ENCODE measurements around the gene VLDLR. TPM values are rescaled to one million over a fixed set of nuclear protein-coding genes. Genes with fewer than 3 reads are reported as not detected.
A peak's percentile ranks its signal among the peaks of the same experiment; 100 is the strongest.

VLDLR gene
- total and polyA plus RNA-seq, 2 of the 8 experiments (the other 6 are each of a cell fraction or from before 2014, with no cell fraction given) = 24.2 to 49.1 TPM

DNA sequence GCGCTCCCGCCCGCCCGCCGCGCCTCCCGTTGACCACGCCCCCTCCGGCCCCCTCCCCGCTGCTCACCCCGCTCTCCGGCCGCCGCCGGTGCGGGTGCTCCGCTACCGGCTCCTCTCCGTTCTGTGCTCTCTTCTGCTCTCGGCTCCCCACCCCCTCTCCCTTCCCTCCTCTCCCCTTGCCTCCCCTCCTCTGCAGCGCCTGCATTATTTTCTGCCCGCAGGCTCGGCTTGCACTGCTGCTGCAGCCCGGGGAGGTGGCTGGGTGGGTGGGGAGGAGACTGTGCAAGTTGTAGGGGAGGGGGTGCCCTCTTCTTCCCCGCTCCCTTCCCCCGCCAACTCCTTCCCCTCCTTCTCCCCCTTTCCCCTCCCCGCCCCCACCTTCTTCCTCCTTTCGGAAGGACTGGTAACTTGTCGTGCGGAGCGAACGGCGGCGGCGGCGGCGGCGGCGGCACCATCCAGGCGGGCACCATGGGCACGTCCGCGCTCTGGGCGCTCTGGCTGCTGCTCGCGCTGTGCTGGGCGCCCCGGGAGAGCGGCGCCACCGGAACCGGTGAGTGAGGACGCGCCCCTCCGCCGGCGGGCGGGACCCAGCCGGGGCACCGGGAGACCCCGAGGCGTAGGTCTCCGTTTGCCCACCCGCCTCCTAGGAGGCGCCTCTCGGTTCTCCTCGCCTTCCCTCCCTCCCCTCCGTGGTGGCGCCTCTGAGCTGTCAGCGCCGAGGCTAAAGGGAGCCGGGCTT, at the start of gene VLDLR (continued):
- peak; percentile 67; the same call in 1 of the 2 replicates for TF ChIP-seq RBBP5 (IDR thresholded peaks at IDR 0.05; ENCODE audit: borderline replicate concordance, low read depth, low read length)
- peak; percentile 53 for TF ChIP-seq ASH2L (IDR thresholded peaks at IDR 0.05; ENCODE audit: low read length)
- TF ChIP-seq TAF7 (optimal IDR thresholded peaks at IDR 0.05; ENCODE audit: borderline replicate concordance, low read depth, low read length) = no peak
- no peak for TF ChIP-seq HDAC2 (IDR thresholded peaks at IDR 0.05; ENCODE audit: borderline replicate concordance in 1 of 2, low read depth in 2 of 2, low read length in 2 of 2)
- no peak for TF ChIP-seq CEBPB (IDR thresholded peaks at IDR 0.05; ENCODE audit: low read depth, low read length)
- no peak for TF ChIP-seq KDM1A (IDR thresholded peaks at IDR 0.05; ENCODE audit: borderline replicate concordance, low read length)
- TF ChIP-seq SRF (IDR thresholded peaks at IDR 0.05; ENCODE audit: low read depth, low read length) = no peak
